T1000 (cell line): ENCODE data around the gene DSC1.
A peak's percentile ranks its signal among the peaks of the same experiment; 100 is the strongest.
"Not testable (repeated sequence)": the region's sequence is repeated elsewhere in the genome, so short reads cannot be mapped to it uniquely, and the experiment has no call there.

ENCODE experiments used
- DNase-seq: peaks from one replicate; lab custom pipeline; 2025; ENCODE audit warnings: mixed read lengths; lab: John Stamatoyannopoulos, UW

The DSC1 gene

GRCh38 chr18:31162825-31163435 lies at the start of gene DSC1:
DSC1 (minus strand) TSS chr18:31162856; CDS start chr18:31162594, 262 bp downstream.
- no peak for DNase-seq

GRCh38 chr18:31211047-31211446 lies 48.4 kb upstream of the DSC1 start:
- DNase-seq = no peak

GRCh38 chr18:31209041-31209440 lies 46.4 kb upstream of the DSC1 start:
- no peak for DNase-seq

- DNase-seq = no peak
These were observed 44.7 kb upstream of the DSC1 start for GRCh38 chr18:31207391-31207790.

- peak; percentile 53 for DNase-seq
These were observed 44.2 kb upstream of the DSC1 start for GRCh38 chr18:31206787-31207381.

- no peak for DNase-seq
These were observed 43.4 kb upstream of the DSC1 start for GRCh38 chr18:31206071-31206470.

- no peak for DNase-seq
These were observed 42.6 kb upstream of the DSC1 start for GRCh38 chr18:31205273-31205672.

GRCh38 chr18:31204833-31205232 lies 42.2 kb upstream of the DSC1 start:
- DNase-seq = no peak

GRCh38 chr18:31204166-31204565 lies 41.5 kb upstream of the DSC1 start:
- no peak for DNase-seq

GRCh38 chr18:31203794-31204148 lies 41.1 kb upstream of the DSC1 start:
- no peak for DNase-seq

GRCh38 chr18:31203096-31203793 lies 40.6 kb upstream of the DSC1 start:
- DNase-seq = no peak

GRCh38 chr18:31199190-31199769 lies 36.6 kb upstream of the DSC1 start:
- DNase-seq = no peak

GRCh38 chr18:31197676-31198075 lies 35.0 kb upstream of the DSC1 start:
- no peak for DNase-seq

GRCh38 chr18:31195063-31195462 lies 32.4 kb upstream of the DSC1 start:
- no peak for DNase-seq

GRCh38 chr18:31192086-31192776 lies 29.6 kb upstream of the DSC1 start:
- no peak for DNase-seq

GRCh38 chr18:31190919-31191318 lies 28.3 kb upstream of the DSC1 start:
- DNase-seq = no peak

GRCh38 chr18:31189757-31190156 lies 27.1 kb upstream of the DSC1 start:
- DNase-seq = no peak

- DNase-seq = no peak
These were observed 22.7 kb upstream of the DSC1 start for GRCh38 chr18:31185186-31185950.

GRCh38 chr18:31183302-31183701 lies 20.6 kb upstream of the DSC1 start:
- no peak for DNase-seq

GRCh38 chr18:31177369-31177768 lies 14.7 kb upstream of the DSC1 start:
- not testable (repeated sequence) for DNase-seq

GRCh38 chr18:31176531-31176930 lies 13.9 kb upstream of the DSC1 start:
- no peak for DNase-seq
